SKM-1 treated with dmso at 0.1 percent for 144 hours (cell line): Measurements from ENCODE around the gene ZBTB5.
A peak's percentile ranks its signal among the peaks of the same experiment; 100 is the strongest.
"Not testable (repeated sequence)": the region's sequence is repeated elsewhere in the genome, so short reads cannot be mapped to it uniquely, and the experiment has no call there.

Source experiments
- DNase-seq: peaks from one replicate; lab custom pipeline; 2025; ENCODE audit not compliant: unreplicated experiment; lab: John Stamatoyannopoulos, UW

ZBTB5 gene

DNA sequence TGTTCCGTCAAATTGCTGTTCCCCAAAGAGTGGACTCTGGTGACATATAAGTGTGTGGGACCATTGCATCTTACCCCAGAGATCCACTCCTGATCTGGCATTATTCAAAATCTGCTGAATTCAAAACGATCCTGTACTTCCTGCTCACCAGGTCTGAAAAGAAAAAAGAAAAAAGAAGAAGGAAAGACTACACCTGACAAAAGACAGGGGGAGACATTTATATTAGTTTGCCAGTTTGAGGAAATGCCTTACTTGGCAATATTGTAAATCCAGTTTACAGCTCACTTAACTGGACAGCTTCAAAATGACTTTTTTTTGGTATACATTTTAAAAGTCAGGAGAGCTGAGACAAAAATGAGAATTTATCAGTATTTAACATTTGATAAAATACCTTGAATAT is 57.8 kb downstream of the ZBTB5 start:
- DNase-seq = peak; percentile 5

DNA sequence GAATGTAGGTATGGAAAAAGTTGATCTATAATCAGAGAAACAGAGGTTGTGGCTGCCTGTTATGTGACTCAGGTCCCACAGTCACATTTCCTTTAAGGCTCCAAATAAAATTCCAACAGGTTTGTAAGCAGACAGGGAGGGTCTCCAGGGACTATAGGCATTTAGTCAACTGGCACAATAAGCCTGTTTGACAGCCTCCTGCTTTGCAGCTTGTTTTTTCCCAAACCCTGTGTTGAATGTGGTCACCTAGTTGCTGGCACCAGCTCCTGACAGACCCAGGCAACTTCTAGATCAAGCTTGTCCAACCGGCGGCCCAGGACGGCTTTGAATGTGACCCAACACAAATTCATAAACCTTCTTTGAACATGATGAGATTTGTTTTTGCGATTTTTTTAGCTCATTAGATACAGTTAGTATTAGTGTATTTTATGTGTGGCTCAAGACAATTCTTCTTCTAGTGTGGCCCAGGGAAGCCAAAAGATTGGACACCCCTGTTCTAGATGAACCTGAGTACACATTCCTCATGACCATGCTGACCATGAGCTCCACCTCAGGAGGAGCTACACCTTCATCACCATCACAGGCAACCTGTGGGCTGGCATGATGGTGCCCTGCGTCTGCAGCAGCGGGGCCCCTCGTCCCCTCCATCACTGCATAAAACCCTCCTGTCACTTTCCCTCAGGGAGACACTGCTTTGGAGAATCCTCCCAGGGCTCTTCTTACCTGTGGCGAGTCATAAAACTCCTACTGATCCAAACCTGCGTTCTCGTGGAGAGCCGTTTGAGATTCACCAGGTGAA is 58.4 kb downstream of the ZBTB5 start:
- DNase-seq = no peak

DNA sequence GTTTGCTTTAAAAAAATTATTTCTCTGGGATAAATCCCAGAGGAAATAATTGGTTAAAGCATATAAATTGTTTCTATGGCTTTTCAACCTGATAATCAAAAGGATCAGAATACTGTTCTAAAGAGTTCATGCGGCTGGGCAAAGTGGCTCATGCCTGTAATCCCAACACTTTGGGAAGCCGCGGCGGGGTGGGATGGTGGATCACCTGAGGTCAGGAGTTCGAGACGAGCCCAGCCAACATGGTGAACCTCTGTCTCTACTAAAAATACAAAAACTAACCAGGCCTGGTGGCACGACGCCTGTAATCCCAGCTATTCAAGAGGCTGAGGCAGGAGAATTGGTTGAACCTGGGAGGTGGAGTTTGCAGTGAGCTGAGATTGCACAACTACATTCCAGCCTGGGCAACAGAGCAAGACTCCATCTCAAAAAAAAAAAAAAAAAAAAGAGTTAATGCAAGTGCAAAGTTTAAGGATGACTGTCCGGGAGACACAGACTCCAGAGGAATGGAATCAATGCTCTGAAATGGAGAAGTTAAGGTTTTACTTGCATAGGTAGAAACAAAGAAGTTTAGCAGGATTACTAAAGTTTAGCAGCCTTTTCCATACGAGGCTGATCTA is 59.4 kb downstream of the ZBTB5 start:
- no peak for DNase-seq

DNA sequence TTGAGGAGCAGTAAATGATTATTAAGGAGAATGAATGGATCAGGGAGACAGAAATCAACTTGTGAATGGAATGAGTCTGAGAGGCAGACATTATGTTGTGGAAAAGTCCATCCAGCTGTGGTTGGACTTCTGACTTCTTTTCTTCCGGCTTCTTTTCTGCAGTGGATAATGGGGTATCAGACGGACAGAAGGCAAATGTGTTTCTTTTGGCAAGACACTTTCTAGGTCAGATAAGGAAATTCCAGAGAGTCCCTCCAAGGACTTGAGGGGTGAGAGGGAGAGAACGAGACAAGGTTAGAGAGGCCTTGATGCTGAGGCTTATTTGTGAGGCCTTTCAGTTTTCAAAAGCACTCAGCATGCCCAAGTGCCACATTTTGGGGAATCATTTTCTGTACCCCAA is 59.9 kb downstream of the ZBTB5 start:
- no peak for DNase-seq

DNA sequence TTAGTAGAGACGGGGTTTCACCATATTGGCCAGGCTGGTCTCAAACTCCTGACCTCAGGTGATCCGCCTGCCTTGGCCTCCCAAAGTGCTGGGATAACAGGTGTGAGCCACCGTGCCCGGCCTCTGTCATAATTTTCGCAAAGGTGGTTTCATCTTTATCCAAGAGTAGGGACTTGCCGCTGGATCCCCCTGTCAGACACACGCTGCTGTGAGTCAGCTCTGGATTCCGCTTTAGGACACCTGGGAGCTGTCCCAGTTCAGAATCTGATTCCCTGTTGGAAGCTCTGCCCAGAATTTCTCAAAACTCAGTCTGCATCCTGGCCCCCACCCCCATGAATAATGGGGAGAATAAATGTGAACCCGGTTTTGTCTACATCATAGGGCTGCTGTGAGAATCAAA is 60.7 kb downstream of the ZBTB5 start:
- no peak for DNase-seq

DNA sequence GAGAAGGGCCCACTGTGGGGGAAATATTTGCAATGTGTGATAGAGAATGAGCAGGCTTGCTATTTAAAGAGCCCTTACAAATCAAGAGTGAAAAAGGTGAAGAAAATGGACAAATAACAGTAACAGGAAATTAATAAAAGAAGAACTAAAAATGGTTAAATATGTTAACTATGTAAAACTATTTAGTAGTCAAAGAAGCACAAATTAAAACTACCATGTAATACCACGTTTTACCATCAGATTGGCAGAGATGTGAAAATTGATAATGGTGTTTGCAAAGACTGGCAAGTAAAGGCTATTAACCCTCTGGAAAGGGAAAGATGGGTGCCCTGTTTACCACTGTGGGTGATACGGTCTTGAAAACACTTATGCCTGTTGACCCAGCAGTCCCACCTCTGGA is 65.9 kb downstream of the ZBTB5 start:
- no peak for DNase-seq

DNA sequence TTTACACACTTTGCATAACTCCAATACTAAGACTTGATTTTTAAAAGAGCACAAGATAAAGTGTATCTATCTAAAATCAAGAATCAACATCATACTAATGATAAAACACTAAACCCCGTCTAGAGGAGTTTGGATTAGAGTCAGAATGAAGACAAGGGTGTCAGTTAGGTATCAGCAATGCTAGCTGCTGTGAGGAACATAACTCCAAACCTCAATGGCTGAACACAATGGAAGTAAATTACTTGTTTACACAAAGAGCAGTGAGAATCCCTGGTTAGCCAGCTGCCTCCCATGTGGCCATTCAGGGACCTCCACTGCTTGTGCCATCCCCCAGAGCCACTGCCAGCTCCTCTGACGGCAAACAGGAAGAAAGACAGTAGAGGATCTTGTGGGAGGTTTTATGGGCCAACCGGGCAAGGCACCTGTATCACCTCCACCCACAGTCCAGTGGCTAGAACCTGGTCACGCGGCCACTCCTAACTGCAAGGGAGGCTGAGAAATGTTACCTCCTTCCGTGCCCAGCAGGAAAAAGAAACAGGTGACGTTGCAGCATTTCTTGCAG is 66.7 kb downstream of the ZBTB5 start:
- no peak for DNase-seq

DNA sequence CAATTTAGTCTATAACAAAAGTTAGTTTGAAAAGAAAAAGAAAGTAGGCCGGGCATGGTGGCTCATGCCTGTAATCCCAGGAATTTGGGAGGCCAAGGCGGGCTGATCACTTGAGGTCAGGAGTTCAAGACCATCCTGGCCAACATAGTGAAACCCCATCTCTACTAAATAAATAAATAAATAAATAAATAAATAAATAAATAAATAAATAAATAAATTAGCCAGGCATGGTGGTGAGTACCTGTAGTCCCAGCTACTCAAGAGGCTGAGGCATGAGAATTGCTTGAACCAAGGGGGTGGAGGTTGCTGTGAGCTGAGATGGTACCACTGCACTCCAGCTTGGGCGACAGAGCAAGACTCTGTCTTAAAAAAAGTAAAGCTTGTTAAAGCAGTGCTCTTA is 67.3 kb downstream of the ZBTB5 start:
- not testable (repeated sequence) for DNase-seq

DNA sequence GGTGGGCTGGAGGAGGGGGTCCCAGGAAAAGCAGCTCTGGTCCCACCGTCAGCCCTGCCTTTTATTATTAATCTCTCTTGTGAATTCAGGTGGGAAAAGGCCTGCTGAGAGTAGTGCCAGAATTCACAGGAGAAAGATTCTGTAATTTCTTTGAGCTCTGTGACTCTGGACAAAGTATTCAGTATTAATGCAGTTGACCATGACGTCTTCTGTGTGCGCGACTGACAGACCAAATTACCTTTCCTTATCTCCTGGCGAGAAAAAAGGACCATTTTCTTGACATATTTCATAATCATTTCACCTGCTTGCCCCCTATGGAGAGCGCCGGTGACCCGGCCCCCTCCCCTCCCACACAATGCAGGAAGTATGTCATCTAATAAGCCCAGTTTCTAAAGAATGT is 69.6 kb downstream of the ZBTB5 start:
- DNase-seq = no peak

DNA sequence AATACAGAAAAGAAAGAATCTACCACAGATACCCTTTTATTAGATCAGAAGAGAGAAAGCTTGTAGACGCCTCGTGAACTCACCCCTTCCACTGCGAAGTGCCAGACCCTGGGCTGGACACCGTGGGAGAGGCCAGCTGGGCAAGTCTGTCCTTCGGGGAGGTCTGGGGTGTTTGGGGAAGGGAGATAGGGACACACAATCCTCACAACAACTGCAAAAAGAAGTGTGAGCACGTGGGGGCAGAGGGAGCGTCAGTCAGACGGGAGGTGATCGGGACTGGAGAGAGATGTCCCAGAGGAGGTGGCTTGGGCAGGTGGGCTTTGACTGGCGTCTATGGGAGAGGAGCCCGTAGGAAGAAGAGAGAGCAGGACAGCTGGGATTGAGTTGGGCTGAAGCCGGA is 70.0 kb downstream of the ZBTB5 start:
- DNase-seq = no peak

DNA sequence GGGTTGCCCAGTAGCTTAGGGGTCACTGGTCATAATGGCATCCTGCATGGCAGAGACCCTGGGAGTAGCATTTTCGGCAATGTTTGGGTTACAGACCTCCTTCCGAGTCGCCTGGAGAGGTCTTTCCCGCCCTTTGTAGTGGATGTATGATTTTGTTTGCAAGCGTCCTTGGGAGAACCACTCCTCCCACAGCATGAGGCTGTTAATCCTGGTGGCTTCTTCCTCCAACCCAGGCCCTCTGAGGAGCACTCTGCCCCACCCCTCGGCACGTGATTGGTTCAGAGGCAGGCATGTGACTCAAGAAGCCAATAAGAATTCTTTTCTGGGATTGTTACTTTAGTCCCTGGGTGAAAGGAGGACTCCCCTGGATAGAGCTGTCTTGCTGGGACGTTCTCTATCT is 73.0 kb downstream of the ZBTB5 start:
- DNase-seq = no peak

DNA sequence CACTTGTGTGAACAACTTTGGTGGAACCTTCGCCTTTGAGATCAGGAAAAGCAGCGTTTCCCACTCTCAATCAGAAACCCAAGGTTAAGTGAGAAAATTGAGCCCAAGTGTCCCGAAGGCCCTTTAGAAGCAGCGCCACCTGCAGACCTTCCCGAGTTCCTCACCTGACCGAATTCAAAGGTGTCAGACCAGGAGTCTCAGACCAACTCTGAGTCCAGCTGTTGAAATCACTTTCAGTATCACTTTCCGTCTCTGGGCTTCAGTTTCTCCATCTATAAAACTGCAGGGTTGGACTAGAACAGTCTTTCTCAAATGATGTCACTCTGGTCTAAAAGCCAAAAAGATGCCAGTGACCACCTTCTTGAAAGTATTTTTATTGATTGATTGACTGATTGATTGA is 74.5 kb downstream of the ZBTB5 start:
- no peak for DNase-seq
